Mesothelial cell of epicardium (in vitro differentiated cells): Measurements from ENCODE around the gene SNX1. TPM values are rescaled to one million over a fixed set of nuclear protein-coding genes. Genes with fewer than 3 reads are reported as not detected.

Experiments used
- DNase-seq, 2 experiments: peaks; one replicate each; pipeline ENCODE4 v3.0.0; 2021; ENCODE audit warnings: low spot score in 2 of 2; ENCODE audit not compliant: unreplicated experiment in 2 of 2
- H3K27ac Mint-ChIP-seq: 2 replicates; pipeline ENCODE4 v1.8.0; 2021; ENCODE audit warnings: mixed read lengths
- H3K27me3 Mint-ChIP-seq: 2 replicates; pipeline ENCODE4 v1.8.0; 2021; ENCODE audit warnings: low read depth, mixed read lengths
- H3K36me3 Mint-ChIP-seq: 2 replicates; pipeline ENCODE4 v1.8.0; 2021; ENCODE audit warnings: mixed read lengths
- H3K4me1 Mint-ChIP-seq: 2 replicates; pipeline ENCODE4 v1.8.0; 2021; ENCODE audit warnings: mixed read lengths
- H3K4me3 Mint-ChIP-seq: 2 replicates; pipeline ENCODE4 v1.8.0; 2021; ENCODE audit warnings: mild to moderate bottlenecking, moderate library complexity, mixed read lengths
- H3K9me3 Mint-ChIP-seq: 2 replicates; pipeline ENCODE4 v1.8.0; 2021; ENCODE audit warnings: mixed read lengths
- total RNA-seq: library from RNA; stranded (reverse); gene quantifications from 3 replicates; pipeline ENCODE4 v1.2.1, GENCODE V29; 2021
- TF ChIP-seq, protein P1 (sequence below): fragments of 200-600 bp; sonication (generic); IDR thresholded peaks from one replicate; pipeline ENCODE4 v1.5.0; 2021; ENCODE audit warnings: antibody characterized with exemption; ENCODE audit not compliant: unreplicated experiment

The SNX1 gene
- total RNA-seq, 1 donor from 2014 or later, result 93.6 TPM

DNA sequence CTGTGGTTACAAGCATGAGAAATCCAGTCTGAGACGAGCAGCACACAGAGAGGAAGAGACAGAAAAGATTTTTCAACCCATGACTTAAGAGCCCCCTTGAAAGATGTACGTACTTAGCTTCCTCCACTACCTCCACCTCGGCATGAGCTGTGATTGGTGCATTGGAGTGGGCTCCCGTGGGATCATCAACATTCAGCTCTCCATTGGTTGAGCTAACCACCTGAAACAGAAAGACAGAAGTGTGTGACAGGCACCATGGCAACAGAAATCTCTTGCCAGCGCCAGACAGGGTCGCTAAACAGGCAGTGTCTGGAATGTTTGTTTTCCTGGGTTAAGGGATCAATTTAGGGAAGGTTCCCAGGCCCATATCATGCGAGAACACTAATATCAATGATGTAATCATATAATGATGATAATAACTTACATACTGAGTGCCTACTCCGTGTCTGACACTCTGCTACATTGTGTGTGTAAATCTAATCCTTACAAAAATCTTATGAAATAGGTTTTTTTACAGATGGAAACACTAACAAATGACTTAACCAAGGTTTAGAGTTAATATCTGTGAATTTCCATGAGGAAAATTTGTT is 84.5 kb downstream of the SNX1 start:
- no peak overlapping the region for H3K27ac Mint-ChIP-seq
- TF ChIP-seq, protein P1, sequence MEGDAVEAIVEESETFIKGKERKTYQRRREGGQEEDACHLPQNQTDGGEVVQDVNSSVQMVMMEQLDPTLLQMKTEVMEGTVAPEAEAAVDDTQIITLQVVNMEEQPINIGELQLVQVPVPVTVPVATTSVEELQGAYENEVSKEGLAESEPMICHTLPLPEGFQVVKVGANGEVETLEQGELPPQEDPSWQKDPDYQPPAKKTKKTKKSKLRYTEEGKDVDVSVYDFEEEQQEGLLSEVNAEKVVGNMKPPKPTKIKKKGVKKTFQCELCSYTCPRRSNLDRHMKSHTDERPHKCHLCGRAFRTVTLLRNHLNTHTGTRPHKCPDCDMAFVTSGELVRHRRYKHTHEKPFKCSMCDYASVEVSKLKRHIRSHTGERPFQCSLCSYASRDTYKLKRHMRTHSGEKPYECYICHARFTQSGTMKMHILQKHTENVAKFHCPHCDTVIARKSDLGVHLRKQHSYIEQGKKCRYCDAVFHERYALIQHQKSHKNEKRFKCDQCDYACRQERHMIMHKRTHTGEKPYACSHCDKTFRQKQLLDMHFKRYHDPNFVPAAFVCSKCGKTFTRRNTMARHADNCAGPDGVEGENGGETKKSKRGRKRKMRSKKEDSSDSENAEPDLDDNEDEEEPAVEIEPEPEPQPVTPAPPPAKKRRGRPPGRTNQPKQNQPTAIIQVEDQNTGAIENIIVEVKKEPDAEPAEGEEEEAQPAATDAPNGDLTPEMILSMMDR, result no peak
- peaks cover 7% of the 10 kb centered on the region for H3K4me1 Mint-ChIP-seq
- no peaks in the 10 kb centered on the region for H3K9me3 Mint-ChIP-seq
- no peaks in the 10 kb centered on the region for H3K27me3 Mint-ChIP-seq
- peaks cover 16% of the 10 kb centered on the region for H3K36me3 Mint-ChIP-seq
- no peak for DNase-seq
- no peak overlapping the region for H3K4me3 Mint-ChIP-seq

DNA sequence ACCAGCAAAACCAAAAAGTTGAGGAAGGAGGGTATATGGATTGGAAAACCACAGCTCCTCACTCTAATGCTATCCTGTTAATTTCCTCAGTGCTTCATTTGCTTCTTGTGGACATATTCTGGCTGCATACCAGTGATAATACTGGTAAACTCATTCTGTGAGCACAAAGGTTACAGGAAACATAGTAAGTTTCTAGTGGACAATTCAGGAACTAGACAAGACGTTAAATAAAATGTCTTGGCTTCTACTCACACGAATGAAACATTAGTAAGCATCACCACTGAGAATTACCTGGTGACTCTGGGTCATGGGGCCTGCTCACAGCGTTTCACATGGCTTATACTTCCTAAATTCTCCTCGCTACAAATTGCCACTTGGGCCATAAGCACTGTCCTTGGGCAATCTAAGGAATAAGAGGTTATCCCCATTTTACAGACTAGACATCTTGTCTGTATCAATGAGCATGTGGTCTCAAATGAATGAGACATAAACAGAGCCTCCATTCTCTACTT is 87.1 kb downstream of the SNX1 start:
- no peak overlapping the region for H3K27ac Mint-ChIP-seq
- DNase-seq, result no peak
- peaks cover 12% of the 10 kb centered on the region for H3K4me1 Mint-ChIP-seq
- H3K27me3 Mint-ChIP-seq, result no peaks in the 10 kb centered on the region
- TF ChIP-seq, protein P1, result no peak
- H3K4me3 Mint-ChIP-seq, result no peak overlapping the region
- H3K9me3 Mint-ChIP-seq, result no peaks in the 10 kb centered on the region
- peaks cover 17% of the 10 kb centered on the region for H3K36me3 Mint-ChIP-seq

DNA sequence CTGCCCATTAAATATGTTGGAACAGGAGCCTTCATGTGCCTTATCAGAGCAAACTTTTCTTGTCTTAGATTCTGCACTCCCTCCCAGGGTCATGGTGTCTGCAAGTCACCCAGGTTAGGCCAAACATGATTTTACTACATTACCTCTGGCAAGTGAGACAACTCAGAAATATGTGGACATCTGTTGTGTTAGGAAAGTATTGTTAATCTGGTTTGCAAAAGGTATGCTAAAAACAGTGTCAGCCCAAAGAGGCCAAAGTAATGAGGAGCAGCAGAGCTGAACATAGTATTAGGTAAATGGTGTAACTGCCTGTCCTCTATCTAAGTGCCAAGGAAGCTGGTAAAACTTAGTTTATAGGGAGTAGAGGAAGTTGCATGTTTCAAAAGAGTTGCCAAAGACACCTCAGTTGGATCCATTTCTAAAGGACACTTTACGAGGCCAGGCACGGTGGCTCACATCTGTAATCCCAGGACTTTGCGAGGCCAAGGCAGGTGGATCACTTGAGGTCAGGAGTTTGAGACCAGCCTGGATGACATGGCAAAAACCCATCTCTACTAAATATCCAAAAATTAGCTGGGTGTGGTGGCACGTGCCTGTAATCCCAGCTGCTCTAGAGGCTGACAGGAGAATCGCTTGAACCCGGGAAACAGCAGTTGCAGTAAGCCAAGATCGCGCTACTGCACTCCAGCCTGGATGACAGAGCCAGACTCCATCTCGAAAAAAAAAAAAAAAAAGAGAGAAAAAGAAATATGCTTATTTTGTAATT is 89.5 kb downstream of the SNX1 start:
- DNase-seq, result no peak
- no peaks in the 10 kb centered on the region for H3K27me3 Mint-ChIP-seq
- peaks cover 15% of the 10 kb centered on the region for H3K36me3 Mint-ChIP-seq
- peaks cover 4% of the 10 kb centered on the region for H3K9me3 Mint-ChIP-seq
- no peak overlapping the region for H3K27ac Mint-ChIP-seq
- no peak overlapping the region for H3K4me3 Mint-ChIP-seq
- H3K4me1 Mint-ChIP-seq, result peaks cover 16% of the 10 kb centered on the region
- TF ChIP-seq, protein P1, result no peak

- DNase-seq, result no peak
- Mint-ChIP-seq H3K4me1 (peaks cover 15% of the 10 kb centered on the region), H3K27me3 (no peaks in the 10 kb centered on the region), H3K36me3 (peaks cover 15% of the 10 kb centered on the region), H3K9me3 (peaks cover 4% of the 10 kb centered on the region), H3K27ac (peak overlapping the region; percentile 56), H3K4me3 (no peak overlapping the region)
- TF ChIP-seq, protein P1, result no peak
Observed at GRCh38 chr15:64187396-64188191, 91.8 kb downstream of the SNX1 start.

Other genes with a start within 250 kb of the SNX1 start
- 1.2 to 2.6 TPM (median 2.2 TPM) in 3 replicates for gene DAPK2, start 49.5 kb upstream of the SNX1 start, total RNA-seq
- gene CIAO2A, start 2.1 kb upstream of the SNX1 start, total RNA-seq, result 39.3 to 42.3 TPM (median 41.8 TPM) in 3 replicates
- gene SNX22, start 55.7 kb downstream of the SNX1 start, total RNA-seq, result 0.78 to 0.91 TPM (median 0.79 TPM) in 3 replicates
- 422 to 430 TPM (median 425 TPM) in 3 replicates for gene PPIB, start 67.0 kb downstream of the SNX1 start, total RNA-seq